Prostate gland (tissue), 2 donors: Measurements from ENCODE around the gene CSNK2B. TPM values are rescaled to one million over a fixed set of nuclear protein-coding genes. Genes with fewer than 3 reads are reported as not detected.

Experiments used
- DNase-seq: peaks from one replicate; pipeline ENCODE4 v3.0.0-alpha.2; 2019; ENCODE audit warnings: low spot score
- H3K27ac ChIP-seq, 2 donors: fragments of 200-600 bp; sonication (generic); 2 replicates each; pipeline ENCODE4 v1.5.1; 2017 to 2019
- H3K27me3 ChIP-seq: fragments of 200-600 bp; sonication (generic); replicated peaks from 2 replicates; pipeline ENCODE4 v1.5.1; 2019; ENCODE audit not compliant: insufficient read depth
- H3K36me3 ChIP-seq, 2 donors: fragments of 200-600 bp; sonication (generic); 1 replicate in 1 of 2; 2 replicates in 1 of 2; pipeline versions ENCODE4 v1.5.1 to v1.8.1; 2017 to 2019
- H3K4me1 ChIP-seq: fragments of 200-600 bp; sonication (generic); replicated peaks from 2 replicates; pipeline ENCODE4 v1.5.1; 2019
- H3K4me3 ChIP-seq, 2 donors: fragments of 200-600 bp; sonication (generic); 2 replicates each; pipeline ENCODE4 v1.5.1; 2017 to 2019
- H3K9me3 ChIP-seq: fragments of 200-600 bp; sonication (generic); 2 replicates; pipeline ENCODE4 v1.5.1; 2017
- POLR2A ChIP-seq: fragments of 450-650 bp; IDR thresholded peaks from one replicate; pipeline ENCODE4 v1.6.1; 2016; ENCODE audit warnings: antibody characterized with exemption, mild to moderate bottlenecking
- POLR2AphosphoS5 ChIP-seq: sonication (generic); formaldehyde crosslinking; IDR thresholded peaks from one replicate; pipeline ENCODE4 v1.6.1; 2017; ENCODE audit warnings: antibody characterized with exemption
- WGBS: methylation state at CpG from one replicate; pipeline ENCODE4 v1.1.5; 2018; 5-methylcytosine and 5-hydroxymethylcytosine counted together
- intact Hi-C: fragments of 100-400 bp; cut with DNase I; formaldehyde crosslinking; loops from one replicate; pipeline ENCODE4 v1.14.2; 2022
- total RNA-seq, 2 donors: library from RNA; depleted of rRNA; stranded (reverse); fragments of >200 nt; gene quantifications; one replicate each; pipeline ENCODE4 v1.1.0, GENCODE V29; 2016
- TF ChIP-seq, protein P1 (sequence below), 4 experiments: fragments of 200-600 bp in 2 of 4; fragments of 450-650 bp in 2 of 4; sonication (generic) in 2 of 4; IDR thresholded peaks; 1 replicate in 3 of 4; 2 replicates in 1 of 4; pipeline ENCODE4 v1.5.1; 2016 to 2019; ENCODE audit warnings: antibody characterized with exemption in 4 of 4, mild to moderate bottlenecking in 2 of 4, moderate library complexity in 2 of 4

The CSNK2B gene
- total RNA-seq, 2 donors from 2014 or later = 214 to 285 TPM

DNA sequence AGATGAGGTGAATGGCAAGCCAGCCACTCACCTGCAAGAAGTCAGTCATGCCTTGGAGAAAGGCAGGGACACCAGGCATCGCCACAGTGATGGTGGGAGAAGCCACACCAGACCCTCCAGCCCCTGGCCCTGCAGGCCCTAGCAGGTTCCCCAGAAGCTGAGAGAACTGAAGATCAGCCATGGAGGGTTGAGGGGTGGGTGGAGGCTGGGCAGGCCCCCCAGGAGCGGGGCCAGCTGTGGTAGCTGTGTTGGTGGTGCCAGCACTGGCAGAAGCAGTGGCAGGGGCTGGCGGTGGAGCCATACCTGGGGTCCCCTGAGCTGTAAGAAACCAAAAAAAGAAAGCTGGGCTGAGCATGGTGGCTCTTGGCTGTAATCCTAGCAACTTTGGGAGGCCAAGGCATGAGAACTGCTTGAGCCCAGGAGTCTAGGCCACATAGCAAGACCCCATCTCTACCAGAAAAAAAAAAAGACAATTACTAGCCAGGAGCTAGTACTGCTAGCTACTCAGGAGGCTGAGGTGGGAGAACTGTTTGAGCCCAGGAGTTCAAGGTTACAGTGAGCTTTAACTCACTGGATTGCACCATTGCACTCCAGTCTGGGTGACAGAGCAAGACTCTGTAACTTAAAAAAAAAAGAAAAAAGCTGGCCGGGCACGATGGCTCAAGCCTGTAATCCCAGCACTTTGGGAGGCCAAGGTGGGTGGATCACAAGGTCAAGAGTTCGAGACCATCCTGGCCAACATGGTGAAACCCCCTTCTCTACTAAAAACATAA, 22.9 kb upstream of the CSNK2B start:
- no peak for DNase-seq
- Histone ChIP-seq H3K4me1 (no peaks in the 10 kb centered on the region), H3K27me3 (no peaks in the 10 kb centered on the region), H3K36me3 (peaks cover 37 to 69% of the 10 kb centered on the region in 2 donors), H3K4me3 (no peak overlapping the region), H3K27ac (no peak overlapping the region), H3K9me3 (no peaks in the 10 kb centered on the region)
- intact Hi-C loops = no loop called here
- TF ChIP-seq POLR2AphosphoS5 (no peak), POLR2A (no peak)
- TF ChIP-seq, protein P1, sequence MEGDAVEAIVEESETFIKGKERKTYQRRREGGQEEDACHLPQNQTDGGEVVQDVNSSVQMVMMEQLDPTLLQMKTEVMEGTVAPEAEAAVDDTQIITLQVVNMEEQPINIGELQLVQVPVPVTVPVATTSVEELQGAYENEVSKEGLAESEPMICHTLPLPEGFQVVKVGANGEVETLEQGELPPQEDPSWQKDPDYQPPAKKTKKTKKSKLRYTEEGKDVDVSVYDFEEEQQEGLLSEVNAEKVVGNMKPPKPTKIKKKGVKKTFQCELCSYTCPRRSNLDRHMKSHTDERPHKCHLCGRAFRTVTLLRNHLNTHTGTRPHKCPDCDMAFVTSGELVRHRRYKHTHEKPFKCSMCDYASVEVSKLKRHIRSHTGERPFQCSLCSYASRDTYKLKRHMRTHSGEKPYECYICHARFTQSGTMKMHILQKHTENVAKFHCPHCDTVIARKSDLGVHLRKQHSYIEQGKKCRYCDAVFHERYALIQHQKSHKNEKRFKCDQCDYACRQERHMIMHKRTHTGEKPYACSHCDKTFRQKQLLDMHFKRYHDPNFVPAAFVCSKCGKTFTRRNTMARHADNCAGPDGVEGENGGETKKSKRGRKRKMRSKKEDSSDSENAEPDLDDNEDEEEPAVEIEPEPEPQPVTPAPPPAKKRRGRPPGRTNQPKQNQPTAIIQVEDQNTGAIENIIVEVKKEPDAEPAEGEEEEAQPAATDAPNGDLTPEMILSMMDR (IDR thresholded peaks at IDR 0.05) = no peak
- 91% methylated on average over 6 of the region's 6 CpGs for WGBS

DNA sequence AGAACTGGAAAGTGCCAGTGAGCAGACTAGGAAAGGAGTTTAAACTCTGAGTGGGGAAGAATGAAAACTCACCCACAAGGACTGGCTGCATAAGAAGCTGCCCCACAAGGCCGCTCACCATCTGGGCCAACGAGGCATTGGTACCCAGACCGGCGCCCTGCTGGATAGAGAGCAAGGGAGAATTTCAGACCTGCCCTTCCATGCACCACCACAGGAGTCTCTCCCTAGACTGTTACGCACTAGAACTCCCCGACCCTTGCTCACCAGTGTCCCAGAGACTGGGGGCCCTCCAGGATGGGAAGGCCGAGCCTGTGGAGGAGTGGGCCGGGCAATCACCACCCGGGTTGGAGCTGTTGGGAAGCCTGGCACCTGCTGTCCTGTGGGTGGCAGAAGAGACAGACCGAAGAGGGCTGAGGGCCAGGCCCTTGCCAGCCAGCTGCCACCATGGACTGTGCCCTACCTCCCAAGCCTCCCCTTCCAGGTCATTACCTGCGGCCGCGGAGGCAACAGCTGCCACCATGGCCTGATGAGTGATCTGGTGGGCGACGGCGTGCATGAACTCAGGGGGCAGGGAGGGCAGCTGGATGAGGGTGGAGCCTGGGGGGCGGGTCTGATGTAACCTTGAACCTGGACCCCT, 21.9 kb upstream of the CSNK2B start:
- Histone ChIP-seq H3K4me3 (no peak overlapping the region), H3K36me3 (peaks cover 45 to 78% of the 10 kb centered on the region in 2 donors), H3K4me1 (no peaks in the 10 kb centered on the region), H3K27me3 (no peaks in the 10 kb centered on the region), H3K9me3 (no peaks in the 10 kb centered on the region), H3K27ac (no peak overlapping the region)
- WGBS = 88% methylated on average over 17 of the region's 17 CpGs
- DNase-seq = no peak
- intact Hi-C loops = no loop called here
- TF ChIP-seq POLR2AphosphoS5 = no peak
- no peak for TF ChIP-seq POLR2A
- TF ChIP-seq, protein P1 (IDR thresholded peaks at IDR 0.05) = no peak

DNA sequence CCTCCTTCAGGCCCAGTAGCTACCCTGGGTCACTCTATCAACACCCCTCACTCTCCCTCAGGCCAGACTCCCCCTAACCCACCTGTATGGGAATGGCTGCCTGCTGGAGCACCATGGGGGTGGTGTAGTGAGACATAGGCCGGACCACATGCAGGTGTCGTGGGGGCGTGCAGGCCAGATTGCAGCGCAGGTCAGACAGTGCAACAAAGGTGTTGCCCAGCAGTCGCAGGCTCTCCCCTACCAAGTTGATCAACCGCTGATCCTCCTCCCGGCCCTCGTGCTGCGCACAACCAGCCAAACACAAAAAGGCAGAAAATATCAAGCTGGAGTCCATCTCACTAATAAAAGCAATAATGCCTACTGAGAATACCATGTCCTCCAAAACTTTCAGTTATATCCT, 20.6 kb upstream of the CSNK2B start:
- Histone ChIP-seq H3K27me3 (no peaks in the 10 kb centered on the region), H3K4me3 (no peak overlapping the region), H3K9me3 (no peaks in the 10 kb centered on the region), H3K36me3 (peaks cover 45 to 73% of the 10 kb centered on the region in 2 donors), H3K4me1 (no peaks in the 10 kb centered on the region), H3K27ac (no peak overlapping the region)
- WGBS = 97% methylated on average over 9 of the region's 9 CpGs
- intact Hi-C loops = no loop called here
- no peak for DNase-seq
- TF ChIP-seq POLR2A (no peak), POLR2AphosphoS5 (no peak)
- TF ChIP-seq, protein P1 (IDR thresholded peaks at IDR 0.05) = no peak

DNA sequence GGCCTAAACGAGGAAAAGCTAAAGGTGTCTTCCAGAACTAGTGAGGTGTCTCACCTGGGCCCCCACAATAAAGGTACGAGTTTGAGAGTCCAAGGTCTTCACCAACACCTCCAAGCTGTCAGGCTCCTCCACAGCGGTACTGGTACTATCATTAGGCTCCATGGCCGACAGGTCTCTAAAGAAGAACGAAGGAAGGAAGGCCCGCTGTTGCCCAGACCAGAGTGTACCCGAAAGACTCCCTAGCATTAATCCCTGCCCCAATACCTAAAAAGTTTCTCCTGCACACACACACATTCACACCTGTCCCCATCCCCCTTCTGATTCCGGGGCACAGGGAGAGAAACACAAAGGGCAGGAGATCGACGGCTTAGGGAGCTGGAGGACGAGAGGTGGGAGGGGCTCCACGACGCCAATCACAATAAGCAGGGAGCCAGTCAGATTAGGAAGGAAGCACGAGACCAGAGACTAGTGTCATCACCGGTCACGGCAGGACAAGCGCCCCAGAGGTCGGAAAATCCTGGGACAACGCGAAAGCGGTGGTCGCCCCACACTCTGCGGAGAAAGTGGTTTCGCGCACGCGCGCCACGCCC, 14.2 kb upstream of the CSNK2B start:
- peak; percentile 78 for DNase-seq
- TF ChIP-seq, protein P1 (IDR thresholded peaks at IDR 0.05) = no peak
- TF ChIP-seq POLR2A = peak; percentile 37
- peak; percentile 70 for TF ChIP-seq POLR2AphosphoS5
- no peaks in the 10 kb centered on the region for H3K27me3 ChIP-seq
- peak overlapping the region; percentile 64 to 72 for H3K4me3 ChIP-seq
- no peaks in the 10 kb centered on the region for H3K9me3 ChIP-seq
- 2% methylated on average over 26 of the region's 29 CpGs for WGBS
- intact Hi-C loops = no loop called here
- peak overlapping the region; percentile 97 to 99 for H3K27ac ChIP-seq
- peaks cover 5% of the 10 kb centered on the region for H3K4me1 ChIP-seq
- H3K36me3 ChIP-seq = peaks cover 14 to 26% of the 10 kb centered on the region in 2 donors
